Islet precursor cell (in vitro differentiated cells): ENCODE data around the gene MYCN.
"Not testable (repeated sequence)": the region's sequence is repeated elsewhere in the genome, so short reads cannot be mapped to it uniquely, and the experiment has no call there.

ENCODE experiments used
- DNase-seq: peaks from one replicate; pipeline ENCODE4 v3.0.0-alpha.2; 2018

Gene MYCN

GRCh38 chr2:15908371-15908770, 32.0 kb upstream of the MYCN start:
- DNase-seq: no peak

- no peak for DNase-seq
Observed at GRCh38 chr2:15909157-15909556, 31.2 kb upstream of the MYCN start.

- DNase-seq: no peak
Observed at GRCh38 chr2:15909736-15910135, 30.6 kb upstream of the MYCN start.

- not testable (repeated sequence) for DNase-seq
Observed at GRCh38 chr2:15911270-15911669, 29.1 kb upstream of the MYCN start.

- no peak for DNase-seq
Observed at GRCh38 chr2:15911686-15912085, 28.7 kb upstream of the MYCN start.

- no peak for DNase-seq
Observed at GRCh38 chr2:15912203-15912602, 28.1 kb upstream of the MYCN start.

GRCh38 chr2:15913146-15913545, 27.2 kb upstream of the MYCN start:
- no peak for DNase-seq

- DNase-seq: no peak
Observed at GRCh38 chr2:15914596-15915385, 25.6 kb upstream of the MYCN start.

GRCh38 chr2:15915546-15915945, 24.8 kb upstream of the MYCN start:
- not testable (repeated sequence) for DNase-seq

GRCh38 chr2:15916336-15916735, 24.0 kb upstream of the MYCN start:
- no peak for DNase-seq

- DNase-seq: no peak
Observed at GRCh38 chr2:15918761-15919356, 21.5 kb upstream of the MYCN start.

- no peak for DNase-seq
Observed at GRCh38 chr2:15919716-15920434, 20.5 kb upstream of the MYCN start.

- DNase-seq: peak; percentile 88
Observed at GRCh38 chr2:15920696-15921095, 19.7 kb upstream of the MYCN start.

- DNase-seq: peak; percentile 87
Observed at GRCh38 chr2:15923597-15923996, 16.8 kb upstream of the MYCN start.

- DNase-seq: no peak
Observed at GRCh38 chr2:15925819-15926218, 14.5 kb upstream of the MYCN start.

GRCh38 chr2:15926252-15926651, 14.1 kb upstream of the MYCN start:
- DNase-seq: no peak

- peak; percentile 89 for DNase-seq
Observed at GRCh38 chr2:15927551-15928218, 12.7 kb upstream of the MYCN start.

GRCh38 chr2:15929008-15929407, 11.3 kb upstream of the MYCN start:
- DNase-seq: not testable (repeated sequence)

- DNase-seq: peak; percentile 9
Observed at GRCh38 chr2:15929861-15930260, 10.5 kb upstream of the MYCN start.

GRCh38 chr2:15930589-15931318, 9.6 kb upstream of the MYCN start:
- peak; percentile 20 for DNase-seq

GRCh38 chr2:15931319-15931890, 8.9 kb upstream of the MYCN start:
- no peak for DNase-seq

GRCh38 chr2:15931950-15932349, 8.4 kb upstream of the MYCN start:
- no peak for DNase-seq
